Sigmoid colon (tissue), 7 donors: Measurements from ENCODE around the gene MAST2. TPM values are rescaled to one million over a fixed set of nuclear protein-coding genes. Genes with fewer than 3 reads are reported as not detected.

Experiments used
- DNase-seq: peaks from one replicate; pipeline ENCODE4 v3.0.0-alpha.2; 2019
- H3K27ac ChIP-seq, 4 donors: fragments of 200-600 bp; sonication (generic); one replicate each; pipeline ENCODE4 v1.5.1; 2016 to 2019; ENCODE audit warnings: mild to moderate bottlenecking in 1 of 4
- H3K27me3 ChIP-seq, 3 donors: fragments of 200-600 bp; sonication (generic); one replicate each; pipeline ENCODE4 v1.5.1; 2019; ENCODE audit warnings: mild to moderate bottlenecking in 1 of 3
- H3K36me3 ChIP-seq, 4 donors: fragments of 200-600 bp; sonication (generic); one replicate each; pipeline ENCODE4 v1.5.1; 2016 to 2019
- H3K4me1 ChIP-seq, 4 donors: fragments of 200-600 bp; sonication (generic); one replicate each; pipeline ENCODE4 v1.5.1; 2017 to 2019
- H3K4me3 ChIP-seq, 4 donors: fragments of 200-600 bp; sonication (generic); one replicate each; pipeline ENCODE4 v1.5.1; 2017 to 2019; ENCODE audit warnings: mild to moderate bottlenecking in 2 of 4, moderate library complexity in 1 of 4
- H3K9me3 ChIP-seq, 4 donors: fragments of 200-600 bp in 3 of 4; sonication (generic) in 3 of 4; one replicate each; pipeline versions ENCODE4 v1.5.1 to v1.6.1; 2013 to 2019
- CTCF ChIP-seq, 4 experiments: fragments of 450-650 bp in 3 of 4; fragments of 200-600 bp in 1 of 4; IDR thresholded peaks; one replicate each; pipeline ENCODE4 v1.5.1; 2016 to 2019; ENCODE audit warnings: antibody characterized with exemption in 4 of 4, mild to moderate bottlenecking in 3 of 4, moderate library complexity in 2 of 4
- EP300 ChIP-seq, 4 donors: sonication (generic); formaldehyde crosslinking; IDR thresholded peaks; one replicate each; pipeline ENCODE4 v1.6.1; 2017; ENCODE audit warnings: antibody characterized with exemption in 4 of 4
- POLR2A ChIP-seq, 2 donors: fragments of 450-650 bp; IDR thresholded peaks; one replicate each; pipeline ENCODE4 v1.6.1; 2016; ENCODE audit warnings: antibody characterized with exemption in 2 of 2, mild to moderate bottlenecking in 2 of 2, moderate library complexity in 2 of 2
- POLR2AphosphoS5 ChIP-seq, 4 donors: sonication (generic); formaldehyde crosslinking; IDR thresholded peaks; one replicate each; pipeline ENCODE4 v1.6.1; 2017; ENCODE audit warnings: antibody characterized with exemption in 4 of 4
- WGBS, 2 donors: extraction: QIAGEN DNeasy Blood & Tissue Kit; methylation state at CpG; one replicate each; pipeline ENCODE4 v1.1.7; 2013; 5-methylcytosine and 5-hydroxymethylcytosine counted together
- intact Hi-C: fragments of 100-400 bp; cut with DNase I; formaldehyde crosslinking; loops from one replicate; pipeline ENCODE4 v1.15.1; 2023
- polyA plus RNA-seq, 3 donors: library from polyadenylated mRNA; stranded (reverse); fragments of 200-250 nt; gene quantifications; one replicate each; pipeline ENCODE4 v1.2.3, GENCODE V29; 2013
- total RNA-seq, 4 donors: library from RNA; depleted of rRNA; stranded (reverse); fragments of >200 nt; gene quantifications; one replicate each; pipeline ENCODE4 v1.1.0, GENCODE V29; 2016
- donor health status: healthy with polysubstance abuse.
- donor health status: Bipolar disorder and iron deficiency.
- donor health status: healthy.

Gene MAST2
- total and polyA plus RNA-seq, 7 donors: 19.3 to 54.0 (median 32.0) TPM

- Histone ChIP-seq H3K4me1 (no peaks in the 10 kb centered on the region), H3K27ac (no peak overlapping the region), H3K27me3 (no peaks in the 10 kb centered on the region), H3K4me3 (no peak overlapping the region), H3K9me3 (no peaks in the 10 kb centered on the region), H3K36me3 (no peaks in the 10 kb centered on the region)
- no peak for DNase-seq
- WGBS, 2 donors: 93 to 98% methylated on average over 4 of the region's 4 CpGs
- intact Hi-C loops: no loop called here
- no peak for TF ChIP-seq CTCF (IDR thresholded peaks at IDR 0.05)
- no peak for TF ChIP-seq EP300 (IDR thresholded peaks at IDR 0.05)
- no peak for TF ChIP-seq POLR2AphosphoS5 (IDR thresholded peaks at IDR 0.05)
- no peak for TF ChIP-seq POLR2A (IDR thresholded peaks at IDR 0.05)
Observed at GRCh38 chr1:45987204-45987603, 183.8 kb downstream of the MAST2 start.

- DNase-seq: no peak
- Histone ChIP-seq H3K27ac (no peak overlapping the region), H3K4me1 (no peaks in the 10 kb centered on the region), H3K4me3 (no peak overlapping the region), H3K36me3 (no peaks in the 10 kb centered on the region), H3K27me3 (no peaks in the 10 kb centered on the region), H3K9me3 (no peaks in the 10 kb centered on the region)
- intact Hi-C loops: no loop called here
- 92 to 94% methylated on average over 2 of the region's 2 CpGs for WGBS, 2 donors
- TF ChIP-seq POLR2A (IDR thresholded peaks at IDR 0.05) (no peak), EP300 (IDR thresholded peaks at IDR 0.05) (no peak), CTCF (IDR thresholded peaks at IDR 0.05) (no peak), POLR2AphosphoS5 (IDR thresholded peaks at IDR 0.05) (no peak)
Observed at GRCh38 chr1:45989249-45989648, 185.8 kb downstream of the MAST2 start.

- H3K4me3 ChIP-seq: no peak overlapping the region
- no peak for DNase-seq
- H3K9me3 ChIP-seq: no peaks in the 10 kb centered on the region
- H3K36me3 ChIP-seq: no peaks in the 10 kb centered on the region
- no peaks in the 10 kb centered on the region for H3K27me3 ChIP-seq
- 96 to 97% methylated on average over 6 of the region's 6 CpGs for WGBS, 2 donors
- intact Hi-C loops: no loop called here
- no peak overlapping the region for H3K27ac ChIP-seq
- no peak for TF ChIP-seq CTCF (IDR thresholded peaks at IDR 0.05)
- TF ChIP-seq POLR2AphosphoS5 (IDR thresholded peaks at IDR 0.05): no peak
- no peak for TF ChIP-seq EP300 (IDR thresholded peaks at IDR 0.05)
- TF ChIP-seq POLR2A (IDR thresholded peaks at IDR 0.05): no peak
- no peaks in the 10 kb centered on the region for H3K4me1 ChIP-seq
Observed at GRCh38 chr1:45994423-45994822, 191.0 kb downstream of the MAST2 start.

GRCh38 chr1:45995298-45995697 is 191.9 kb downstream of the MAST2 start:
- no peaks in the 10 kb centered on the region for H3K4me1 ChIP-seq
- H3K27me3 ChIP-seq: no peaks in the 10 kb centered on the region
- TF ChIP-seq POLR2A (IDR thresholded peaks at IDR 0.05) (no peak), CTCF (IDR thresholded peaks at IDR 0.05) (no peak), EP300 (IDR thresholded peaks at IDR 0.05) (no peak), POLR2AphosphoS5 (IDR thresholded peaks at IDR 0.05) (no peak)
- H3K9me3 ChIP-seq: no peaks in the 10 kb centered on the region
- no peak overlapping the region for H3K4me3 ChIP-seq
- no peak for DNase-seq
- WGBS, 2 donors: 87 to 90% methylated on average over 8 of the region's 8 CpGs
- no peaks in the 10 kb centered on the region for H3K36me3 ChIP-seq
- no peak overlapping the region for H3K27ac ChIP-seq
- intact Hi-C loops: no loop called here

- Histone ChIP-seq H3K27ac (no peak overlapping the region), H3K36me3 (no peaks in the 10 kb centered on the region), H3K9me3 (no peaks in the 10 kb centered on the region), H3K4me3 (no peak overlapping the region), H3K4me1 (no peaks in the 10 kb centered on the region), H3K27me3 (no peaks in the 10 kb centered on the region)
- intact Hi-C loops: no loop called here
- TF ChIP-seq EP300 (IDR thresholded peaks at IDR 0.05): no peak
- TF ChIP-seq POLR2A (IDR thresholded peaks at IDR 0.05): no peak
- no peak for TF ChIP-seq POLR2AphosphoS5 (IDR thresholded peaks at IDR 0.05)
- TF ChIP-seq CTCF (IDR thresholded peaks at IDR 0.05): no peak
- DNase-seq: no peak
- 86% methylated on average over 3 of the region's 3 CpGs for WGBS, 2 donors
Observed at GRCh38 chr1:45998020-45998617, 194.7 kb downstream of the MAST2 start.
